NCI-H2196 (cell line): ENCODE results near the gene SLCO3A1.
"Not testable (repeated sequence)": the region's sequence is repeated elsewhere in the genome, so short reads cannot be mapped to it uniquely, and the experiment has no call there.

ENCODE experiments used
- DNase-seq: peaks from one replicate; lab custom pipeline; 2025; ENCODE audit not compliant: unreplicated experiment; lab: John Stamatoyannopoulos, UW

SLCO3A1 gene

DNA sequence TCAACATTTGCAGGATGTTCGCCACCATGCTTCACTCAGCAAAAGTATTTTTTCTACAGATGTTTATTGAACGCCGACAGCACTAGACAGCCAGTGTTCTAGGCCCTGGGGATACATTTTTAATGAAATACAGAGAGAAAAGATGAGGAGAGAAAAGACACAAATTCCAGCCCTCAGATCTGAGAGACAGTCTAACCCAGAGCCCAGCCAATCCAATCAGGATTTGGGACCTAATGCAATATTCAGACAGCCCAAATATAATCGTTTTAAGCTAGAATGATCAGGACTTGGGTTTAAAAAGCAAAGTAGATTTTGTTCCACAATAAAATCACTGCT is 174.8 kb downstream of the SLCO3A1 start:
- DNase-seq: no peak

DNA sequence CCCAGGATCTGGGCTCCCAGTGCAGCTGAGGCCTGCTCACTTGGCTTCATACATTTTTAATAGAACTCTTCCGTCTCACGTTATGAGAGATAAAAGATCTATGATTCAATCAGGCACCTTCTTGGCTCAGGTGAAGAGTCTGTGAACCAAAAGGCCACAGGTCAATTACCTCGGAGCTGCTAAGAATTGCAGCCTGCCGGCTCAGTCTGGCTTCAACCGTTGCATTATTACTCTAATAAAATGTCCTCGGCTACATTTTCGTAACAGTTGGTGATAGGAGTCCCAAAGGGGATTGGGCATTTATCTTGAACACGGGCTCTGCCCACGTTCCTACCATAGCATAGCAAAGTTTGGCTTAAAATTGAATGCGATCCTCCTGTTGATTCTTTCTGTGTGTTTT is 176.3 kb downstream of the SLCO3A1 start:
- no peak for DNase-seq

DNA sequence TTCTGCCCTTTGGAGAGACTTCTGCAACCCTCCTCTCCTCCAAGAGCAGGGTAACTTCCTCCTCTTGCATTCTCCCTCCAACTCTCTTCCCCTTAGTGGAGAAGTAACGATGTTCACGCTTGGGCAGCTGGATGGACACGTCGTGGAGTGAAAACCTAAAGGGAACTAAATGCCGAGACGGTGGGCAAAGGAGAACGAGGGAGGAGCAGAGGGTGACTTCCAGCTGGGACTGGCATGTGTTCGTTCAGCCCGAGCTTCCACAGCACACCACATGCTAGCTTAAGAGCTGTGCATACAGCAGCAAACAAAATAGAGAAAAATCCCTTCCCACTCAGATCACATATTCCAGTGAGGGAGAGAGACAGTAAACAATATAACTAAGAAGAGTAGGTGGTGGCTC is 179.8 kb downstream of the SLCO3A1 start:
- DNase-seq: no peak

GRCh38 chr15:92033723-92034122 is 180.2 kb downstream of the SLCO3A1 start:
- no peak for DNase-seq

DNA sequence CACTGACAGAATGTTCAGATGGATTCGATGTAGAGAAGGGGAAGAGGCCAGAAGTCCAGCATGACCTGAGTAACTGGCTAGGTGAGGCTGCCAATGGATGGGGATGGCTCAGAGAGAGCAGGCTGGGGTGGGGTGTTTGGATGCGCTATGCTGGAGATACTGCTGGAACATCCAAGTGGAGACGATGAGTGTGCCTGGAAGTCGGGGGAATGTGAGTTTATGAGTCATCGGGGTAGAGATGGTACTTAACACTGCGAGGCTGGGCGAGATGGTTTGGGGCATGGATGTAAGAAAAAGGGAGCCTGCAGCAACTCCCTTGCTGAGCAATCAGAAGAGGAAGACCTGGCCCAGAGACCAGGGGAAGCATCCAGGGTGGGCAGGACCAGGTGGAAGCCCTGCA is 180.7 kb downstream of the SLCO3A1 start:
- DNase-seq: no peak

GRCh38 chr15:92035551-92035950 is 182.0 kb downstream of the SLCO3A1 start:
- no peak for DNase-seq

DNA sequence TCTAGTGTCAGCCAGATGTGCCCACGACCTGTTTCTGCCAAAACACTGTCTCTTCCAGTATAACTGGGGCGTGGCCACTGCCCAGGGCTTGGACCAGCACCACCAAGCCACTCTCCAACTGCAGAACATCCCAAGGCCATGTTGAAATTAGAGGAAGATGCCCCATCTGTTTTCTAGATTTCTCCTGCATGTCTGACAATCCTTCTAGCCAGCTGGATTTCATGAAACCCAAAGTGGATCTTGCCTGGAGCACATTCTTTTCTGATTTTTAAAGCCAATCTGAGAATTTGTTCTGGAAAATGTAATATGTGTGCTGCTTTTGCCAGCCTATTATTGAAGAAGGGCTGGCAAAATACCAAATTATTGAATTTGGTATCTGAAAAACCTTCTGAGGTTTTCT is 182.5 kb downstream of the SLCO3A1 start:
- DNase-seq: no peak

DNA sequence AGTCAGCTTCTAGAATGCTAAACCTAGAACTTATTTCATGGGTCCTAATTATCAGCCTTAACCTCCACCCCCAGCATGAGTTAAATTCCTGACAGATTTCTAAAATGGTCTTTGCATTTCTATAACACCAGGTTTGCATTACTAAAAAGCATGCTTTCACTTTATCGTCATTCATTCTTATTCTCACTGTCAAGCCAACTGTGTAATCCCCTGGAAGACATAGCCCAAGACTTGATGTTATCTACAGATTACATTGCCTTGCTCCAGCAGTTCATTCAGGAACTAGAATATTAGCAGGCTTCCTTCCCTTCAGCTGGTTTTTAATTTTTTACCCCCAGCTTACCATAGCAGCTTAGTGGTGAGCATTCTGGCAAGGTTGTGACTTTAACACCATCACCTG is 184.0 kb downstream of the SLCO3A1 start:
- no peak for DNase-seq

- DNase-seq: no peak
Measured at GRCh38 chr15:92040350-92040749, 186.8 kb downstream of the SLCO3A1 start.

DNA sequence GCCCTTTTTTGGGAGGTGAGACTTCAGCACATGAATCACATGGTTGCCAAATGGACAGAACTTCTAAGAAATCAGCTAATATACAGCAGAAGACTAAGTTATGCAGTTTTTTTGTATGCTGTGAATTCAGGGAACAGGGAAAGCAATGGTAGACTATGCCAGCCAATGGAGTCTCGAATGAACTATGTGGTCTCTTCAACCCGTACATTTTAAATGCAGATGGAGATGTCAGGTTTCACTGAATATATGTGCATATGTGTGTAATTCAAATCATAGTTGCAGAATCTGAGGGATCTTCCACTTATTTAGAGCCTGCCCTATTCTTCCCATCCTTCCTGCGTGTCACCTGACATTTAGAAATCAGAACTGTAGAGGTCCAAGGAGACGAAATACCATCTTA is 187.9 kb downstream of the SLCO3A1 start:
- DNase-seq: no peak

- DNase-seq: no peak
Measured at GRCh38 chr15:92043283-92043682, 189.8 kb downstream of the SLCO3A1 start.

DNA sequence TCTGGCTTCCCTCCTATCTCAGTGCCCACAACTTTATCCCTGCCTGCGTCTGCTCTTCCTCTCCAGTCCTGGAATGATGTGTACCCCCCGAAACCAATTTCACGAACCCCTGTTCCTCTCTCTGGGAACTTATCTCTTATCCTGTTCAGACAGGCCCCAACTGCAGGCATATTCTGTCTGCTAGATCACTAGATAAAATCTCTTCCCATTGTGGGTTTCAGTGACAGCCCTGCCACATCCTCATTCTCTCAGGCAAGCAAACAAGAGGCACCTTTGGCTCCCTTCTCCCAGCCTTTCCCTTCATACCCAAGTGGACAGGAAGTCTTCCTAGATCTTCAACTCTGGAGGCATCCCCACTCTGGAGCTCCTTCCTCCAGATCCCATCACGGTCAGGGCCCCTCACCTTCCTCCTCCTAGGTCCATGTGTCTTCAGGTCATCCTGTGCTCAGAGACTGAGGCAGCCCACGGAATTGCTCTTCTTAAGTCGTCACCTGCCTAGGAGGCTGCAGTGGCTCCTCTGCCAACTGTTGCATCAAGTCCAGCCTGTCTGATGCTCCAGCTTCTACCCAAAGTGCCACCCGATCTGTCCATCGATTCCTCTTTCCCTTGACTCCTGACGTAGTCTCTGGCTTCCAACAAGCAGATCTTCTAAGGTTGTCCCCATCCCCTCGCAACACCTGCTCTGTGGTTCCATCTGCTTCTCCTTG is 190.8 kb downstream of the SLCO3A1 start:
- no peak for DNase-seq

DNA sequence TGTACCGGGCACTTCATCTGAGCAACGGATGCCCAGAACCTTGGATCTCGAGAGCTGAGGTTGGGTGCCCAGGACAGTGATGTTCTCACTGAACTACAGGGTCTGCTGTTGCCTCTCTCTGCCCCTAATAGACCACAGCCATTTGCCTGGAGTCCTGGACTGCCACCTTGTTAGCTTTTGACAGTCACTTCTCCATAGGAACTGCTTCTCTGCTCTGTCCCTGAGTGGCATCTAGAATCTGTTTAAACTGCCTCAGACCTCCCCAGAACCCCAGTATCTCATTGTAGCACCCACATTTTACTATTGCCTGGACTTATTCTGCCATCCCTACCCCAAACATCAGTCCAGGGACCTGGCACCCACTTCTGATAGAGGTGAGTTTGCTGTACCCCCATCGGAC is 194.4 kb downstream of the SLCO3A1 start:
- no peak for DNase-seq

- DNase-seq: no peak
Measured at GRCh38 chr15:92048739-92049138, 195.2 kb downstream of the SLCO3A1 start.

DNA sequence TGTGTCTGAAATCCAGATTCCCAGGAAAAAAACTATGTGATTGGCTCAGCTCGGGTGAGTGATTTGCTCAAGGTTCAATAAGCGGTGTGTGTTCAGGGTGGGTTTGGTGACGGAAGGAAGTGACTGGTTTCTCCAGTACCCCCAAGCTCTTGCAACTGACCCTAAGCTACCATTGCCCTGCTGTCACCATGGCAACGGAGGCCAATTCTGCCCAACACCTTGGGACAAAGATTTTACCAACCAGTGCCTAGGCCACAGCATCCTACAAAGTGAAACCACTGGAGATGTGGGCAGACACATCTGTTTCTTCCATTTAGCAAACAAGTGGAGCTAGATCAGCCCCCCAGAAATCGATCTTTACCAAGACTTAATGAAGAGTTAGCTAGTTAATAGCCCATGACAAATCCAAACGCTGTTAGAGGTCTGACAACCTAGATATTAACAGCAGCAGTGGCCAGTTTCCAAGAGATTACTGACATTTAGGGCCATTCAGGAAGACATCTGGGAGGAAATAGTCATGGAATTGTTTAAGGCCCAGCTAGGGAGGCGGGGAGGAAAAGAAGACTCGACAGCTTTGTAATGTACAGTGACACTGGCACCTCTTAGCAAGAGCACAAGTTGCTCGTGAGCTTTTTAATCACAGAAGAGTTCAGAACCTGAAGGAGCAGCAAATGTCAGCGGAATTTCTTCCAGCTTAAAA is 195.9 kb downstream of the SLCO3A1 start:
- DNase-seq: no peak

DNA sequence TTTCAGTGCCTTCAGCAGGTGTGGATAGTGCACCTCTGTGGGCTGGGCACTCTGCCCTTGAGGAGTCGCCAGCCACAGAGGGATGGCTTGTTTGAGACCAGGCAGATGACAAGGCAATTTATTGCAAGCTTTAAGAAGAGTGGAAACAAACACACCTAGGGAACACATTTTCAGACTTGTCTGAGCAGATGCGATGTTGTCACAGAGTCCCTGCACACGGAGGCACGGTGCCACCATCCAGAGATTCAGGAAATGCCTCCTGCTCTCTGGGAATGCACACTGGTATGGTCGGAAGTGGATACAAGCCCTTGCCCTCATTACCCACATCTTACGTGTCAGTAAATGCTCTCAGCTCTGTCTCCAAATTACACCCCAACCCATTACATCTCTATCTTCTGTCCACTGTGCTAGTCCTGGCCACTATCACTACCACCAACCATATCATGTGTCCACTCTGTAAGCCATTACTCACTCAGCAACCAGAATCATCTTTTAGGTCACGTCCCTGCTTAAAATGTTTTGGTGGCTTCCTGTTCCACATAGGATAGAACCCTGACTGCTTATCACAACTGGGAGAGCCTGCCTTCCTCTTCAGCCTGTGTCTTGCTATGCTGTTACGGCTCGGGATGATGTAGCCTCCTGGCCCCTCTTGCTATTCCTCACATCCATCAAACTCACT is 196.9 kb downstream of the SLCO3A1 start:
- no peak for DNase-seq

- no peak for DNase-seq
Measured at GRCh38 chr15:92051716-92052115, 198.2 kb downstream of the SLCO3A1 start.

GRCh38 chr15:92053753-92054316 is 200.3 kb downstream of the SLCO3A1 start:
- no peak for DNase-seq

- DNase-seq: no peak
Measured at GRCh38 chr15:92056875-92057274, 203.4 kb downstream of the SLCO3A1 start.

- DNase-seq: no peak
Measured at GRCh38 chr15:92059036-92059970, 205.8 kb downstream of the SLCO3A1 start.

DNA sequence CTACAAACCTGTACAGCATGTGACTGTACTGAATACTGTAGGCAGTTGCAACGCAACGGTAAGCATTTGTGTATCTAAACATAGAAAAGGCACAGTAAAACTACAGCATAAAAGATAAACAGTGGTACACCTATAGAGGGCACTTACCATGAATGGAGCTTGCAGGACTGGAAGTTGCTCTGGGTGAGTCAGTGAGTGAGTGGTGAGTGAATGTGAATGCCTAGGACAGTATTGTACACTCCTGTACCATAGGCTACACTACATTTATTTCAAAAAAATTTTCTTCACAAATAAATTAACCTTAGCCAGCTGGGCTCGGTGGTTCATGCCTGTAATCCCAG is 206.4 kb downstream of the SLCO3A1 start:
- DNase-seq: not testable (repeated sequence)
